ENCODE measurements around the gene CSNK1D.

GRCh38 chr17:82301916-82302567 lies 28.5 kb upstream of the CSNK1D start:
- no peak for TF ChIP-seq EZH2 (IDR thresholded peaks at IDR 0.05; ENCODE audit: insufficient read depth, poor library complexity, severe bottlenecking)
- no peak for TF ChIP-seq EZH2phosphoT487 (IDR thresholded peaks at IDR 0.05; ENCODE audit: insufficient read depth, low read depth)

Data from GM23248 (cell line).